ENCODE data around the gene KLHL21.
"Not testable (repeated sequence)": the region's sequence is repeated elsewhere in the genome, so short reads cannot be mapped to it uniquely, and the experiment has no call there.

The KLHL21 gene

GRCh38 chr1:6602669-6603237 is at the start of gene KLHL21:
Gene KLHL21, minus strand, starts transcription at chr1:6602869. Its CDS starts 52 bp downstream, at chr1:6602817.
- no peak for DNase-seq (ENCODE audit: low read depth, low spot score)

- no peak for DNase-seq (ENCODE audit: low read depth, low spot score)
These were observed 49.2 kb upstream of the KLHL21 start for GRCh38 chr1:6651909-6652308.

- DNase-seq (ENCODE audit: low read depth, low spot score), result no peak
These were observed 45.9 kb upstream of the KLHL21 start for GRCh38 chr1:6648556-6648955.

- DNase-seq (ENCODE audit: low read depth, low spot score), result no peak
These were observed 44.0 kb upstream of the KLHL21 start for GRCh38 chr1:6646499-6647148.

- DNase-seq (ENCODE audit: low read depth, low spot score), result no peak
These were observed 42.3 kb upstream of the KLHL21 start for GRCh38 chr1:6645018-6645417.

GRCh38 chr1:6640867-6641266 is 38.2 kb upstream of the KLHL21 start:
- not testable (repeated sequence) for DNase-seq (ENCODE audit: low read depth, low spot score)

GRCh38 chr1:6638226-6638625 is 35.6 kb upstream of the KLHL21 start:
- no peak for DNase-seq (ENCODE audit: low read depth, low spot score)

- no peak for DNase-seq (ENCODE audit: low read depth, low spot score)
These were observed 35.1 kb upstream of the KLHL21 start for GRCh38 chr1:6637770-6638169.

GRCh38 chr1:6636778-6637177 is 34.1 kb upstream of the KLHL21 start:
- DNase-seq (ENCODE audit: low read depth, low spot score), result not testable (repeated sequence)

GRCh38 chr1:6635910-6636760 is 33.5 kb upstream of the KLHL21 start:
- no peak for DNase-seq (ENCODE audit: low read depth, low spot score)

- DNase-seq (ENCODE audit: low read depth, low spot score), result no peak
These were observed 32.7 kb upstream of the KLHL21 start for GRCh38 chr1:6635161-6635909.

GRCh38 chr1:6634371-6635052 is 31.8 kb upstream of the KLHL21 start:
- DNase-seq (ENCODE audit: low read depth, low spot score), result no peak

GRCh38 chr1:6632588-6633514 is 30.2 kb upstream of the KLHL21 start:
- DNase-seq (ENCODE audit: low read depth, low spot score), result no peak

- no peak for DNase-seq (ENCODE audit: low read depth, low spot score)
These were observed 28.4 kb upstream of the KLHL21 start for GRCh38 chr1:6631058-6631457.

- no peak for DNase-seq (ENCODE audit: low read depth, low spot score)
These were observed 27.4 kb upstream of the KLHL21 start for GRCh38 chr1:6630027-6630426.

GRCh38 chr1:6628971-6629479 is 26.4 kb upstream of the KLHL21 start:
- no peak for DNase-seq (ENCODE audit: low read depth, low spot score)

GRCh38 chr1:6627841-6628545 is 25.3 kb upstream of the KLHL21 start:
- no peak for DNase-seq (ENCODE audit: low read depth, low spot score)

- DNase-seq (ENCODE audit: low read depth, low spot score), result no peak
These were observed 24.4 kb upstream of the KLHL21 start for GRCh38 chr1:6627031-6627430.

- no peak for DNase-seq (ENCODE audit: low read depth, low spot score)
These were observed 23.0 kb upstream of the KLHL21 start for GRCh38 chr1:6625584-6626149.
